AG20443 (cell line): ENCODE results near the gene STPG4.

Source experiments
- DNase-seq: peaks from one replicate; pipeline ENCODE4 v3.0.0; 2012; ENCODE audit warnings: low spot score, mixed read lengths

The STPG4 gene

GRCh38 chr2:47087051-47087450 lies 68.1 kb downstream of the STPG4 start:
- DNase-seq = no peak

- no peak for DNase-seq
Observed at GRCh38 chr2:47086571-47086970, 68.5 kb downstream of the STPG4 start.

GRCh38 chr2:47086054-47086471 lies 69.0 kb downstream of the STPG4 start:
- no peak for DNase-seq

GRCh38 chr2:47083886-47084687 lies 71.0 kb downstream of the STPG4 start:
- DNase-seq = no peak

- no peak for DNase-seq
Observed at GRCh38 chr2:47083485-47083884, 71.6 kb downstream of the STPG4 start.

GRCh38 chr2:47083005-47083404 lies 72.1 kb downstream of the STPG4 start:
- DNase-seq = no peak

GRCh38 chr2:47080888-47081301 lies 74.2 kb downstream of the STPG4 start:
- DNase-seq = no peak

- no peak for DNase-seq
Observed at GRCh38 chr2:47079515-47080412, 75.3 kb downstream of the STPG4 start.

- DNase-seq = no peak
Observed at GRCh38 chr2:47078541-47079482, 76.3 kb downstream of the STPG4 start.

GRCh38 chr2:47077442-47078117 lies 77.5 kb downstream of the STPG4 start:
- DNase-seq = no peak

- peak; percentile 95 for DNase-seq
Observed at GRCh38 chr2:47076586-47077441, 78.3 kb downstream of the STPG4 start.

- no peak for DNase-seq
Observed at GRCh38 chr2:47076126-47076506, 79.0 kb downstream of the STPG4 start.

GRCh38 chr2:47075361-47076125 lies 79.6 kb downstream of the STPG4 start:
- no peak for DNase-seq

- DNase-seq = no peak
Observed at GRCh38 chr2:47074691-47075090, 80.4 kb downstream of the STPG4 start.

- no peak for DNase-seq
Observed at GRCh38 chr2:47073641-47074040, 81.5 kb downstream of the STPG4 start.

GRCh38 chr2:47073217-47073616 lies 81.9 kb downstream of the STPG4 start:
- no peak for DNase-seq

- no peak for DNase-seq
Observed at GRCh38 chr2:47072728-47073191, 82.3 kb downstream of the STPG4 start.

GRCh38 chr2:47072018-47072691 lies 83.0 kb downstream of the STPG4 start:
- DNase-seq = peak; percentile 94
